Measurements from ENCODE around the gene HHIP.

HHIP gene

DNA sequence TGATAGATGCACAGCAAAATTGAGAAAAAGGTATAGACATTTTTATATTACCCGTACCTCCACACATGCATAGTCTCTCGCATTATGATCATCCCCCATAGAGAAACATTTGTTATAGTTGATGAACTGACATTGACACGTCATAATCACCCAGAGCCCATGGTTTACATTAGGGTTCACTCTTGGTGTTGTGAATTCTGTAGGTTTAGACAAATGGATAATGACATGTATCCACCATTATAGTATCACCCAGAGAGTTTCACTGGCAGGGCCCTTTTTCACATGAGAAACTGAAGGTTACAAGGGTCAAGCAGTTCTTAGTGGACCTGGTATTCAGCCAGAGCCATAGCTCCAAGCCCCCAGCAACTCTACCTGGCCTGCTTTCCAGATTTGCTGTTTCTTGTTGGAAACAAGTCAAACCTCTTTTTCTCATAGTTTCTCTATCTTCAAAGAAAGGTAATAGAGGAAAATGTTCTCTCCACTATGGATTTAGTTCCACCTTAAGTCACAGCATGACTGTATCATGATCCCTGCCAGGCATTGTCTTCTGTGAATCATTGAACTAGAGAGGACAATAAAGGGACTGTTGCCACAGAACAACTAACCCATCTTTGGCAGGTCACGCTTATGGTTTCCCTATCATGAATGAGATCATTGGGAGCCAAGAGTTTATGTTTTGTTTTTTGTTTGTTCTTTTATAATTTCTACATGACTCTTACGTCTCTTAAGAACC lies 64.0 kb downstream of the HHIP start:
- DNase-seq, result no peak

DNA sequence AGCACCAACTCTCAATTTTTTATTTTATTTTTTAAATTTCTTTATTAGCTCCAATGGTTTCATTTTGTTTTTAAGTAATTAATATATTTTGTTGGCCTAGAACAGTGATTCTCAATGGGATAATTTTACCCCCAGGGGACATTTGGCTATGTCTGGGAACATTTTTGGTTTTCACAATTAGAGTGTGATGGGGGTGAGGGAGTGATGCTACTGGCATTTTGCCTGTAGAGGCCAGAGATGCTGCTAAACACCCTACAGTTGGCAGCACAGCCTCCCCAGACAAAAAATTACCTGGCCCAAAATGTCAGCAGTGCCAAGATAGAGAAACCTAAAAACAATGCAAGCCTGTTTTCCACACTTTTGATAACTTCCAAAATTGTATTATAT lies 64.6 kb downstream of the HHIP start:
- no peak for DNase-seq

DNA sequence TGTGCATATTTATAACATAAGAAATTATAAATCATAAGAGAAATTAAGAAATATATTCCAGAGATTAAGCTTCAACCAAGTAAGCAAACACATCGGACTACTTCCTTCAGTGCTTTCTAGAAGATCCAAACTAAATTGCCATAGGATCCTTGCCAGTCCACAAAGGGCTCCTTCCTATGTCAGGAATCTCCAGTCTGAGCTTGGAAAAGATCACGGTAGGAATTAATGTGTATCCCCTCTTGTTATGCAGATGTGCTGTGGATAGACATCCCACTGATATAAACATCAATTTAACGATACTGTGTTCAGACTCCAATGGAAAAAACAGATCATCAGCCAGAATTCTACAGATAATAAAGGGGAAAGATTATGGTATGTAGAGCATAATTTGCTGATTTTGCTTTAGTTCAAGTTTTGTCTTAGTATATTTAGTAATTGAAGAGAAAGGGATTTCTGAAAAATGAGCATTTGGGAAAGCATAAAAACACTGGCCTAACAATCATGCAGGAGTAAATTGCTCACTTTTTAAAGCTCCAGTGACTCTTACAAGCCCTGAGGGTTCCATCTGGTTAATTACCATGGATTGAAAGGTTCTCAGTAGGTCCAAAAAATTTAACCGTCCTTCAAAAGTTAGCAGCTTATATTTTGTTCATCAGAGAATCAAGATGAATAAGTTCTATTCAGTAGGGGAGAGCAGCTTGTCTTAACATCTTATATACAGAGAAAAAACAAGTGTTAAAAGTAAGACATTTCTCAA lies 65.9 kb downstream of the HHIP start:
- DNase-seq, result no peak

DNA sequence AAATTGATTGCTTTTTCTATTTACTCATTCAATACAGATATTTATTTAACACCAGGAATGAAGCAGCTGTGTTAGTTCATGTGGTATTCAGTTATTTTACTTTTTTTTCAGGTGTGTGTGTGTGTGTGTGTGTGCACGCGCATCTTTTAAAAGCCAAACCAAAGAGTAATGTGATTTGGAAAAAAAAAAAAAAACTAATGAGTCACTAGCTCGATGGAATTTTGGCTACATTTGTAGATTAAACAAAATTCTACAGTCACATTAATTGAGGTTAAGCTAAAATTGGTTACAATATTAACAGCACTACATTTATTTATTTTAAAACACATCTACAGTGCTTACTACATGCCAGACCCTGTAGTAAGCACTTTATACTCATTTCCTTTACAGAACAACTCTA lies 66.8 kb downstream of the HHIP start:
- DNase-seq, result no peak

DNA sequence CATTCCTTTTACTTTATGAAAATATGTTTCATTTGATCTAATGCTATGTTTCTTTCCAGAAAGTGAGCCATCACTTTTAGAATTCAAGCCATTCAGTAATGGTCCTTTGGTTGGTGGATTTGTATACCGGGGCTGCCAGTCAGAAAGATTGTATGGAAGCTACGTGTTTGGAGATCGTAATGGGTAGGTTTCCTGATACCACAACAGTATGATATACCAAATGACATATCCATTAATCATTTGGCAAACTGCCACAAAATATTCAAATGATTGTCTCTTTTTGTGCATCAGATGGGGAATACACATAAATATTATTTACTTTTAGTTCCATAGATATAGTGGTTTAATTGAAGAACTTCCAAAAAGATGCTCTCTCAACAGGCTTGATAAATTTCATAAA lies 68.2 kb downstream of the HHIP start:
- DNase-seq, result no peak

DNA sequence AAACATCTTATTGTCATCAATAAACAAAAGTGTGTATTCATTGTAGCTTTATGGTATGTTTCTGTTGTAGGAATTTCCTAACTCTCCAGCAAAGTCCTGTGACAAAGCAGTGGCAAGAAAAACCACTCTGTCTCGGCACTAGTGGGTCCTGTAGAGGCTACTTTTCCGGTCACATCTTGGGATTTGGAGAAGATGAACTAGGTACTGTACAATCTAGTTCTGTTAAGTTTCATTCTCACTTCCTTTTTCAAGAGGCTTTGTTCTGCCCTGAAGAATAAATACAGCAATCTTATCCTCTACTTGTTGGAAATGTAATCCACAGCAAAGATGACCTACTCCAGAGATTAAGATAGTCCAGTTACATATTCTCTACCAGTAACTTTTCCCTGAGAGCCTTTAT lies 69.3 kb downstream of the HHIP start:
- no peak for DNase-seq

DNA sequence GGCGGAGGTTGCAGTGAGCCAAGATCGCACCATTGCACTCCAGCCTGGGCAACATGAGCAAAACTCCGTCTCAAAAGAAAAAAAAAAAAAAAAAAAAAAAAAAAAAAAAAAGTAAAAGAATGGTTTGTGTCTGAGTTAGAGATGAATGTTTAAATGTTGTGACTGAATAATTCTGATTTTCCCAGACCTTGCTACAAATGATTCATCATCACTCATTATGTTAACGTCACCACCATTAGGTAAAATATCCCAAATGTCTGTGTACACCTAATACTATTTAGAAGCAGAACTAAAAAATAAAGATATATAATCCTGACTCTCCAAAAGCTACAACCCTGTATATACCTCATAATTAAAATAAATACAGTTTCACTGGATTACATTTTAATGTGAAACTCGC lies 70.8 kb downstream of the HHIP start:
- no peak for DNase-seq

DNA sequence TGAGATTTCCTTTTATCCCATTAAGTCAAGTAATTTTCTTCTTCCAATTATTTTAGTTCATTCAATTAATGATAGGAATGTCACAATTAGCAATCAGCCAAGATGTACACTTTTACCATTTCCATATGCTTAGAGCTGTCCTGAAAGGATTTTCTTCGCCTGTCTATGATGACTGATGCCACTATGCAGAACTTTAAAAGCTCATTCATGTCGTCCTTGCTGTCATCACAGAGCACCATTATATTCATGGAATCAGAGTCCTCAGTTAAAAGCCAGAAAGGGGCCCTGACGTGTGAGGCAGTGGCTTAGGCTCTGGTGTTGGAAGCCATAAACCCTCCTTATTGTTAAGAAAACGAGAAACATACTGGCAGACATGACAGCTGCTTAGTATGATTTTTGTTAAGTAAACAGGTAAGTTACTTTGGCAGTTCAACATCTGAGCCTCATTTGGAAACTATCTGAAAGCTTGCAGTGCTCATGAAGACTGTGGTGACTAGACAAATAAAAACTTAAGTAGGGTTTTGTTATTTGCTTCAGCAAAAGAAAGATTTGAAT lies 73.1 kb downstream of the HHIP start:
- no peak for DNase-seq

DNA sequence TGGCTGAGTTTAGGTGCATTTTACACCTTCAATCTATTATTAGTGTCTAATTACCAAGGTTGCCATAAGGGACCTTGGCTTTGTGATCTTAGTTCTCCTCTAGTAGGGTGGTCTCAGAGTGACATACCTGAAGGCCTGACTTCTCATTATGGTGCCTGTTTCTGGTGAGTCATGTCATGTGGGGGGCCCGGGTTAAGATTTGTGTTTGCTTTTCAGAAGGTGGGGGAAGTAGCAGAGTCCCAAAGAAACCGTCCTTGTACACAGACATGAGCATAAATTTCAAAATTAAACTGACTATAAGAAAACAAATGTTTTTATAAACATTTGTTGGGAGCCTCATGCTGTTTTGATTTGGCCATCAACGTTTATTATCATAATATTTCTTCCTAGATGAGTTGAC lies 74.5 kb downstream of the HHIP start:
- DNase-seq, result no peak

DNA sequence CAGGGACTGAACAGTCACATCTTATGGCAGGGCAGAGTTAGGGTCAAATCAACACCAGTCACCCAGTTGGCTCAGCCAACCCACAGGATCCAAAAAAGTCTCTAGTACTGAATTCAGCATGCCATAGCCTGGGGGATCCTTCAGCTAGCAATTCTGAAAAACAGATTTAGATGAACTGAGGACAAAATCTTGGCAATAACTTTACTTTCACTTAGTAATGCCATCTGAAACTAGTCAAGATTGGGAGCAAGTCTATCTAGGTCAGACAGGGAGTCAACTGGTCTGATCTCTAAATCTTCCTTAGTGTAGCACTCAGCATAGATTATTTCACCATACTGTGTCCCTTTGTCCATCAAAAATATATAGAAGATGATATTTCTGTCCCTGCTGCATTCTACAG lies 76.0 kb downstream of the HHIP start:
- DNase-seq, result no peak

DNA sequence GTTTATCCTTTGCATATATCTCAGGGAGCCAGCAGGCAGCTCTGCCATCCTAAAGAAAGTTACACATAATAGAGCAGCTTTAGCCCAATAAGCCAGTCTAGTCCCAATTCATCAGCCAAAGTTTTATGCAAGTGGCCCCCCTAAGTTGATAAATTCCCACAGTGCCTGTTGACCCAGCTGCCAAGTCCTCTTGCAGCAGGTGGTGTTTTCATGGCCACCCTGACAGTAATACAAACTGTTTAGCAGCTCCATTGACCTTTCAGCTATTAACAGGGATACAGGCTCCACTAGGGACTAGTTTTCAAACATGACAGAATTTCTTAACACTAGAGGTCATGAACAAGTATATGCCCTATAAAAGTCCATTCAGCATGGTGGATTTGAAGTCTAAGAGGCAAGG lies 77.5 kb downstream of the HHIP start:
- no peak for DNase-seq

DNA sequence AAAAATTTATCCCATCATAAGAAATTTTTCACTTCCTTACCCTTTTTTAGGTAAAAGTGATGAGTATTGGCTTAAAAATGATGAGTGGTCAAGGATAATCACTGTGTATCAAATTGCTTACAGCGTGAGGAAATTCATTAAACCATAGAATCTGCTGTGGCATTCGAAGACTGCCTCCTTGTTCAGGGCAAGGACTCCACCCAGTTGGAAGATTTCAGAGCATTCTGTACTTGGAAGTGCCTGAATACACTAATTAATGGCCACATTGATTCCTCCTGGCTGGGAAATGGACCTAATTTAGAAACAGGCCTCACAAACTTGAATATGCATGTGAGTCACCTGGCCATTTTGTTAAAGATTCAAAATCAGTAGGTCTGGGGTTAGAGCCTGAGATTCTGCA lies 83.2 kb downstream of the HHIP start:
- no peak for DNase-seq

DNA sequence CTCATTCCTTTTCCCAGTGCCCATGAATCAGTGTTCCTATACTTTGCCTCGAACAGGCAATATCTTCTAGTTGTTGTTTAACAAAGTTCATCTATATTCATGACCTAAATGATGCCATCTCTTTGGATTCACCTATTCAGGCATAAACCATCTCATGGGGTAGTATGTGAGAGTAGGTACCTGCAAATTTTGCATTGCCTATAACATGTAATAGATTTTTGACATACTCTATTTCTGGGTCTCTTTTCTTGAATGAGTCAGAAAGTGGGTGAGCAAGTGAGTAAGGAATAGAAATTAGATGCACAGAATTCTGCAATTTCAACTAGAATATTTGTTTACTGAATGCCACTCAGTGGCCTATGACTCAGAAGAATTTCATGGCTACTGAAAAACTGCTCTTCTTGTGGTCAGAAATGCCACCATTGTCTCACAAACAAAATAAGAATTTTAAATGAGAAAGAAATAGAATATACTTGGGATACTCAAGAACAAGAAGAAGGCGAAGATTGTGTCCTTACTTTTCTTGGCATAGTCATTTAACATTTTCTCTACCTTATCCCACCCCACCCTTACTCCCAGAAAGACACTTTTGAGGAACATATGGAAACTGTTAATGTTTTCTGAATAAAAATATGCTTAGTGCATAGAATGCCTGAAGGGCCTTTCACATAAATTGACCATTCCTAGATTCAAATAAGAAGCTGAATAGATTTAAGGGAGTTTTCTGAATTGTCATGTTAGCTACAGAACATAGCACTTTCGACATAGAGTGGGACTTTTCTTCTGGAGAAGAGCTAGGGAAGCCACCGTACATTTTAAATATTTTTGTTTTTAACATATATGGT lies 86.8 kb downstream of the HHIP start:
- no peak for DNase-seq

DNA sequence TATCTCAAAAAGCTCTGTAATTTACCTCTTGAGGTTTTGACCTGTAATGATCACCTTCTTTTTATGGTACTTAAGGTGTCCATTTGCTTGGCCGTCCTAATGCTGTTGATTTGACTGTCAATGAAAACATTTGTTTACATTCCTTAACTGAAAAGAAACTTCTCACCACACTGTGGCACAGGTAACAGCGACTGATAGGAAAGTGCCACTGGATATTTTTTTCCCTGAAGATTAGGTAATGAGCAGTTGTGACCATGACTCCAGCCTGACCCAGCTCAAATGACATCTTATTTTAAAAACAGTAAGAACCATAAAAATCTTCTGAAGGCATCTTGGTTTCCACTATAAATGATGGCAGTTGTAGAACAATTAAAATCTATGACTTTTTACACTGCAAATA lies 87.6 kb downstream of the HHIP start:
- no peak for DNase-seq

DNA sequence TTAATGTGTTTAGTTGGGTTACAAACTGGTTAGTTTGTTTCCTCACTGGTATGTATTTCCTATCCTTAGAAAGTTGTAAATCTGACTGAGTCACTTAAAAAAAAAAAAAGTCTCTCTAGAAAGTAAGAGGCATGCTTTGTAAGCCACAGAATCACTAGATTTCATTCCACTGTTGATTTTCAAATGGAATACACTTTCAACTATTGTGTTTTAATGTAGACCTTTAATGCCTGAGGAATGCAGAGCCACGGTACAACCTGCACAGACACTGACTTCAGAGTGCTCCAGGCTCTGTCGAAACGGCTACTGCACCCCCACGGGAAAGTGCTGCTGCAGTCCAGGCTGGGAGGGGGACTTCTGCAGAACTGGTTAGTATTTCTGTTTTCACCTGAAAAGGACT lies 88.6 kb downstream of the HHIP start:
- no peak for DNase-seq

DNA sequence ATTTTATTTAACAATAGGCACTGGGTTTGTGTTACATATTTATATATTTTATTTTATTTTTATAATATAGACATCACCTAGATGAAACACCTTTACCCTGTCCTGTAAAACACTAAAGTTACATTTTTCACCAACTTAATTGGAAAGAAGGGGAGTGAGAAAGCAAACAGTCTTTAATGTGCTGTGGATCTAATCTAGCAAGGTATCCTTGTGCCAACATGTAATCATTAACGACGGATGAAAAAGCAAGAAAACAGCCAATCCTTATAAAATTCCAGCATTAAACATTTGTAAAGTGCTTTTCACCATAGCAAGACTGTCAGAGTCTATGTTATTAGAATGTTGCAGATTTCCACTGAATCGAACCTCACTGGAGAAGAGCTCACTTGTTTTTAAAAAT lies 92.7 kb downstream of the HHIP start:
- DNase-seq, result no peak

DNA sequence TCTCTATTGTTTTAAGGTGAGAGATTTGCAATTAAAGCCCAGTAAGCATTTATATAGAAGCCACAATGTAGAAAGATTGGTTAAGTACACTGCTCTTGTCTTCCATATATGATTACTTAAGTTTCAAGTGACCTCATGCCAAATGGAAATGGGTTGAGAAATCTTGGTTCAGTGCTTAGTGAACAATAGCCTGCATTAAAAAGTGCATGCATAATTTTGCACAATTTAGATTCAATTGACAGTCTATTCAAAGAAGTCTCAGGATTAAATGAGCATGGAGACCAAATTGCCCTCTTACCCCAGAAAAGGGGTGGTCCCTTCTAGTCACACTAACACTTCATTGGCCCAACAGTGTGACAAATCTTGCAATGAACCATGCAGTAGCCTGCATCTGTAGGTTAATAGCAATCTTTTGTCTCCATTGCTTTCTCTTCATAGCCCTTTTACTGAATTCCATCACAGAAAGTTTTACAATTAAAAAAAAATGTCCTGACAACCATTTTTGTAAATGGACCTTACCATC lies 93.6 kb downstream of the HHIP start:
- no peak for DNase-seq

DNA sequence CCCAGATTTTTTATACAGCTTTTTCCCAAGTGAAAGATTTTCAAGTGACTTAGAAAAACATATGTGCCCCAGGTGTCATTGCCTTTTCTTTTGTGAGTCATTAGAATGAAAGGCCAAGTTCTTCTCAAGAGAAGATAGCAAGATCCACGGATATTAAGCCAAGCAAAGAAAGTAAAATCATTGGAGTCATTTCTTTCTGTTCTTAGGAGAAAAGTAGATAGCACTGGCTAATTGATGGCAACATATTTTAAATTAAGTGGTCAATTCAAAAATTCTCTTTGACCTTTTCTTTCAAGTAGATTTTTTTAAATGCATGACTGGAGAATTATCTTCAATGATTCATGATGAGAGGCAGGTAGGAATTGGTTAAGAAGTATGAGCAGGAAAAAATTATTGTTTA lies 94.4 kb downstream of the HHIP start:
- DNase-seq, result no peak

DNA sequence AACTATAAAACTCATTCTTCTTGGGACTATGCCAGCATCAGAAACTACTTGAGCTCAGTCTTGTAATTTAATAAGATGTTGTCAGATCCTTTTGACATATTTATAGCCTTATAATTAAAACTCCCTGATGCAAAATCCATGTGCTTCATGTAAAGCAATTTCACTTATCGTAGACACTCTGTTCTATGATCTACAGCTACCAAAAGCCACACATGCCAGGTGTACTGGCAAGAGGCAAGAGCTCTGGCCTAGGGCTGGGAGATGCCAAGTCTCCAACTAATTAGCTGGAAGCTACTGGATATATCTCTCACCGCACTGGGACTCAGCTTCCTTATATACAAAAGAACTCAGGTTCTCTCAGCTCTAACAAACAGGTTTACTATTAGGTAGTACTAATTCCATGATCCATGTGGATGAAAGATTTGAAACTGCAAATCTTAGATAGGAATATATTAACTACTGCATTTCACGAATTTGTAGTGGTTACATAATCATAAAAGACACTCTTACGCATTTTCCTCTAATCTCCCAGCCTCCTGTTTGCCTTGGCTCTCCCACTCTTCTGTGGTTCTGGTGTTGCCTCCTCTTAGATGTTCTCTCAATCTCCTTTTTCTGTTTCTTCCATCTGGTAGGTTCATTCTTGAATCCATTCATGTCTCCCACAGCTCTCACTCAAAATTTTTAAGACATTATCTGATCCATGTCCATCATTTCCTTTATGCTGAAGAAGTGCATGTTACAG lies 103.0 kb downstream of the HHIP start:
- DNase-seq, result no peak

DNA sequence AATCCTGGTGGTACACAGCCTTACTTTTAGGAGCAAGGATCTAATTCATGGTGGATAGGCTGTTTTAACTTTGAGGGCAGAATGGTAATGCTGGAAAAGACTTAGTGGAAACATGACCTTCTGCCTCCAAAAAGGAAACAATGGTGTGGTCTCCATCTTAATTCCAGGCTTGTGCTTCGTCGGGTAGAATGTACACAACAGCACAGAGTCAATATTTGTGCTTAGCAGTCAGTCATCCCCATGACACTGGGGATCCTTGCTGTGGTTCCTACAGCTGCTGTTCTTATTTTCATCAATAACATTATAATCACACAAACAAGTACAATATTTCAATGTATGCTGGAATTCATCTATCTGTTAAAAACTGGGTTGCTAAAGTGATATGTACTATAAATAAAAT lies 104.4 kb downstream of the HHIP start:
- no peak for DNase-seq

DNA sequence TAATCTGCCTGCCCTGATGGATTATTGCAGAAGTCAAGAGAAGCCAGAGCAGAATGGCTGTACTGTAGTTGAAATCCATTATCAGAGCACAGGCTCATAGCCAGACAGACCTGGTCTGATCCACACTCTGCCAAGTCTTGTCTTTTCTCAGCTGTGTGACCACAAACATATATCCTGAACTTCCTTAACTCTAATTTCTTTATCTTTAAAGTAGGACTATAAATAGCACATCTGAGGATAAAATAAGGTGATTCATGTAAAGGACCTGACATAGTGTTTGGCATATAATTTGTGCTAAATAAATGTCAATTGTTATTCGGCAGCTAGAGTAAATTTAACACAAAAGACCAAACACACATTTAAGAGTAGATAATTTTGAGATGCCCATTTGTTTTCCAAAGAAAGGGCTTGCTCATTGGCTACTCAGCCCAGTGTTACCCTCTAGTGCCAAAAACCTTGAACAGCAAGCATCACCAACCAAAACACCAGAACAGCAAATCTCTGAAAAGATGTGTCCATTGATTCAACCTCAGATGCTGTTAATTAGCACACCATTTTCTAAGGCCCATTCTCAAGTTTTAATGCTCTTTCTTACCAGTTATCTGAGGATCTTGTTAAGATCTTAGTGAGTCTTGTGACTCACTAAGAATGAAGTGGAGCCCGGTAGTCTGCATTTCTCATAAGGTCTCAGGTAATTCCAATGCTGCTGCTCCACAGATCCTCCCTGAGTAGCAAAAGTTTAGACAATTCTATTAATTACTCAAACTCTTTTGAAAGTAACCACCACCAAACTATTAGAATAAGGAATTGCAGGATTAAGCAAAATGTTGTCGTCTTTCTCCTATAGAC lies 108.8 kb downstream of the HHIP start:
- no peak for DNase-seq

DNA sequence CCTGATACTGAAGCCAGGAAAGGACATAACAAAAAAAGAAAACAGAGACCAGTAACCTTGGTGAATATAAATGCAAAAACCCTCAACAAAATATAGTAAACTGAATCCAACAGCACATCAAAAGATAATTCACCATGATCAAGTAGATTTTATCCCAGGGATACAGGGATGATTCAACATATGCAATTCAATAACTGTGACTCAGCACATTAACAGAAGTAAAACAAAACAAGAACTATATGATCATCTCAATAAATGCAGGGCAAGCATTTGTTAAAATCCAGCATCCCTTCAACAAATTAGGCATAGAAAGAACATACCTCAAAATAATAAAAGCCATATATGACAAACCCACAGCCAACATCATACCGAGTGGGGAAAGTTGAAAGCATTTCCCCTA lies 112.0 kb downstream of the HHIP start:
- DNase-seq, result no peak
